Upper lobe of left lung (tissue), 6 donors: ENCODE results near the gene BRAF. TPM values are rescaled to one million over a fixed set of nuclear protein-coding genes. Genes with fewer than 3 reads are reported as not detected.

Source experiments
- ATAC-seq, 2 donors: fragments of 200-7000 bp; cut with Tn5 transposase; one replicate each; pipeline ENCODE4 v1.9.1; 2022; ENCODE audit warnings: mild to moderate bottlenecking in 2 of 2, moderate library complexity in 2 of 2; ENCODE audit not compliant: low FRiP score in 2 of 2
- DNase-seq, 2 donors: peaks; one replicate each; pipeline ENCODE4 v3.0.0-alpha.2; 2019 to 2020
- H3K27ac ChIP-seq, 4 donors: fragments of 200-600 bp; sonication (generic); one replicate each; pipeline ENCODE4 v1.5.1; 2016 to 2019
- H3K27me3 ChIP-seq, 4 donors: fragments of 200-600 bp; sonication (generic); one replicate each; pipeline ENCODE4 v1.5.1; 2017 to 2019
- H3K36me3 ChIP-seq, 4 donors: fragments of 200-600 bp; sonication (generic); one replicate each; pipeline ENCODE4 v1.5.1; 2016 to 2019
- H3K4me1 ChIP-seq, 4 donors: fragments of 200-600 bp; sonication (generic); one replicate each; pipeline ENCODE4 v1.5.1; 2018 to 2019
- H3K4me3 ChIP-seq, 4 donors: fragments of 200-600 bp; sonication (generic); one replicate each; pipeline ENCODE4 v1.5.1; 2017 to 2019; ENCODE audit warnings: mild to moderate bottlenecking in 2 of 4, moderate library complexity in 1 of 4
- H3K9me3 ChIP-seq, 4 donors: fragments of 200-600 bp; sonication (generic); one replicate each; pipeline ENCODE4 v1.5.1; 2018 to 2019
- EP300 ChIP-seq, 4 donors: sonication (generic); formaldehyde crosslinking; IDR thresholded peaks; one replicate each; pipeline ENCODE4 v1.5.1; 2017; ENCODE audit warnings: antibody characterized with exemption in 4 of 4, control low read depth in 2 of 4
- POLR2A ChIP-seq, 4 donors: fragments of 450-650 bp; IDR thresholded peaks; one replicate each; pipeline ENCODE4 v1.5.1; 2016 to 2017; ENCODE audit warnings: antibody characterized with exemption in 4 of 4, mild to moderate bottlenecking in 2 of 4
- POLR2AphosphoS5 ChIP-seq, 2 donors: sonication (generic); formaldehyde crosslinking; IDR thresholded peaks; one replicate each; pipeline ENCODE4 v1.5.1; 2017; ENCODE audit warnings: antibody characterized with exemption in 2 of 2
- WGBS, 2 donors: methylation state at CpG; one replicate each; pipeline ENCODE4 v1.1.5; 2017 to 2018; 5-methylcytosine and 5-hydroxymethylcytosine counted together
- total RNA-seq, 6 donors: library from RNA; depleted of rRNA in 4 of 6; stranded (reverse); fragments of >200 nt in 4 of 6; gene quantifications; one replicate each; pipeline versions ENCODE4 v1.1.0 to v1.2.1, GENCODE V29; 2016 to 2021
- TF ChIP-seq, protein P1 (sequence below), 6 experiments: fragments of 450-650 bp in 4 of 6; fragments of 200-600 bp in 2 of 6; sonication (generic) in 2 of 6; IDR thresholded peaks; one replicate each; pipeline ENCODE4 v1.5.1; 2016 to 2019; ENCODE audit warnings: antibody characterized with exemption in 6 of 6
- donor health status: DM: no; HTN: no; CAD: no; lungs with moderate emphysema.
- donor health status: DM: no; HTN: yes; CAD: no; lungs with severe emphysema.

The BRAF gene
- total RNA-seq, 6 donors from 2014 or later, result 31.1 to 106 (median 46.0) TPM

DNA sequence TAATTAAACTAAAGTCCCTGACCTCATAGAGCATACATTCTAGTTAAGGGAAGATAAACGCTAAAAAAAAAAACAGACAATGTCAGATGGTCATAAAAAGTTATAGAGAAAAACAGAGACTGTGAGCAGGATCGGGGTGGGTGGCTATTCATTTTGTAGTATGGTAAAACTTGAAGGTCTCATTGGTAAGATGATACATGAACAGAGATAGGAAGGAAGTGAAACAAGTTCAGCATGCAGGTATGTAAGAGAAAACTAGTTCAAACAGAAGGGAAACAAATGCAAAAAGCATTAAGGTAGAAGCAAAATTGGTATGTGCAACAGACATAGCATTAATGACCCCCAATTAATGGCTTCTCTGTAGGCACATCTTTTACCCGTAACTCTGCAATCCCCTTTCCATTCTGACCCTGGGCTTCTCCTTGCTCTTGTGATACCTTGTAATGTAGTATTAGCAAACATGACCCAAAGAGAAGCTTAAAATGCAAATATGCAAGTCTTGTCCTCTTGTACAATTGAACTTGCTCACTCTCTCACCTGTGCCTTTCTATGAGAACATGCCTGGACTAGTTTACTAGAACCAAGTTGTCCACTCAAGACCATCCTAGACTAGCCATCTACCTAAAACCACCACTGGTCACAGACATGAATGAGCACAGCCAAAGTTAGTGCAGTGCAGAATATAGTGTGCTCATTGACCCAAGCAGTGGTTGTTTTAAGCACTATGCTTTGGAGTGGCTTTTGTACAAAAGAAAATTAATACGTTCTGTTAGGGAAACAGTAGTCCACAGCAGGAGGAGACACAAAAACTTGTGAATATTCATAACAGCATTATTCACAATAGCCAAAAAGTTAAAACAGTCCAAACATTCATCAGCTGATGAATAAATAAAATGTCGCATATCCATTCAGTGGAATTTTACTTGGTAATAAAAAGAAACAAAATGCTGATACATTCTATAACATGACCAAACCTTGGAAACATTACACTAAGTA lies 57.0 kb downstream of the BRAF start:
- Histone ChIP-seq H3K4me1 (peaks cover 4 to 20% (median 8%) of the 10 kb centered on the region in 4 donors), H3K27ac (no peak overlapping the region), H3K36me3 (no peaks in the 10 kb centered on the region), H3K9me3 (no peaks in the 10 kb centered on the region), H3K27me3 (no peaks in the 10 kb centered on the region), H3K4me3 (no peak overlapping the region)
- ATAC-seq, result no peak
- no peak for DNase-seq
- TF ChIP-seq, protein P1, sequence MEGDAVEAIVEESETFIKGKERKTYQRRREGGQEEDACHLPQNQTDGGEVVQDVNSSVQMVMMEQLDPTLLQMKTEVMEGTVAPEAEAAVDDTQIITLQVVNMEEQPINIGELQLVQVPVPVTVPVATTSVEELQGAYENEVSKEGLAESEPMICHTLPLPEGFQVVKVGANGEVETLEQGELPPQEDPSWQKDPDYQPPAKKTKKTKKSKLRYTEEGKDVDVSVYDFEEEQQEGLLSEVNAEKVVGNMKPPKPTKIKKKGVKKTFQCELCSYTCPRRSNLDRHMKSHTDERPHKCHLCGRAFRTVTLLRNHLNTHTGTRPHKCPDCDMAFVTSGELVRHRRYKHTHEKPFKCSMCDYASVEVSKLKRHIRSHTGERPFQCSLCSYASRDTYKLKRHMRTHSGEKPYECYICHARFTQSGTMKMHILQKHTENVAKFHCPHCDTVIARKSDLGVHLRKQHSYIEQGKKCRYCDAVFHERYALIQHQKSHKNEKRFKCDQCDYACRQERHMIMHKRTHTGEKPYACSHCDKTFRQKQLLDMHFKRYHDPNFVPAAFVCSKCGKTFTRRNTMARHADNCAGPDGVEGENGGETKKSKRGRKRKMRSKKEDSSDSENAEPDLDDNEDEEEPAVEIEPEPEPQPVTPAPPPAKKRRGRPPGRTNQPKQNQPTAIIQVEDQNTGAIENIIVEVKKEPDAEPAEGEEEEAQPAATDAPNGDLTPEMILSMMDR (IDR thresholded peaks at IDR 0.05), result no peak
- TF ChIP-seq EP300 (IDR thresholded peaks at IDR 0.05), result no peak
- no peak for TF ChIP-seq POLR2A (IDR thresholded peaks at IDR 0.05)
- TF ChIP-seq POLR2AphosphoS5 (IDR thresholded peaks at IDR 0.05), result no peak
- WGBS, 2 donors, result 96% methylated on average over 5 of the region's 5 CpGs

DNA sequence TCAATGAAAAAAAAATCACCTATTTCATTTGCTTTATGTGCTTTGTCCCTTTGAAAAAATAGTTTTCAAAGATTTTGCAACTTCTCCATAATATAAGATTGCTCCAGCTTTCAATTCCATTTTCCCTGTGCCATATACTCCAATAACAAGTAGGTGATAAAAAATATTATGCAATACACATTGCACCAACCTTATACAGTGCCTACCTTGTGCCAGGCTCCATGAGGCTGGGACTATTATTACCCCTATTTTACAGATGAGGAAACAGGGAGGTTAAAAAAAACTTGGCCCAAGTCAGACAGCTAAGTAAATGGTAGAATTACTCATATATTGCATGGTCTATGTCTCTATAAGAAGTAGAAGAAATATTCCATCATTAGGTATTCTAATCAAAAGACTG lies 57.8 kb downstream of the BRAF start:
- H3K27me3 ChIP-seq, result no peaks in the 10 kb centered on the region
- ATAC-seq (no peak), DNase-seq (no peak)
- no peaks in the 10 kb centered on the region for H3K9me3 ChIP-seq
- peaks cover 4 to 20% (median 8%) of the 10 kb centered on the region in 4 donors for H3K4me1 ChIP-seq
- no peak overlapping the region for H3K27ac ChIP-seq
- no peaks in the 10 kb centered on the region for H3K36me3 ChIP-seq
- H3K4me3 ChIP-seq, result no peak overlapping the region
- no peak for TF ChIP-seq POLR2A (IDR thresholded peaks at IDR 0.05)

DNA sequence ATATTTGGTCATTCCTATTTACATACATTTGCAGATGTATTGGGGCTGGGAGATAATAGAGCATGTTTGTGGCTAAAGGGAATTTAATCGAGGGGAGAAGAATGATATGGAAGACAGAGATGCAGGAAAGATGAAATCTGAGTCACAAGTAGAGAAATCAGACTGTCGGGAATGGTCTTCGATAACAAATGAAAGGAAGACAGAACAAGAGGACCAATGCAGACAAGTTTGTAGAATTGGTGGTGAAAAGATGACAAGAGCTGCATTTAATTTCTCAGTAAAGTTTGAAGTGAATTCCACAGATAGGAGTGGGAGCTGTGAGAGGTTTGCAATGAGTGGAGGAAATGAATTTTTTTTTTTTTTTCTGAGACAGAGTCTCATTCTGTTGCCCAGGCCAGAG lies 60.0 kb downstream of the BRAF start:
- Histone ChIP-seq H3K4me1 (peaks cover 0 to 1% (median under 1%) of the 10 kb centered on the region in 4 donors), H3K36me3 (no peaks in the 10 kb centered on the region), H3K4me3 (no peak overlapping the region), H3K9me3 (no peaks in the 10 kb centered on the region), H3K27me3 (no peaks in the 10 kb centered on the region), H3K27ac (no peak overlapping the region)
- TF ChIP-seq, protein P1 (IDR thresholded peaks at IDR 0.05), result no peak
- no peak for TF ChIP-seq POLR2A (IDR thresholded peaks at IDR 0.05)
- TF ChIP-seq EP300 (IDR thresholded peaks at IDR 0.05), result no peak
- WGBS, 2 donors, result 95 to 100% methylated on average over 3 of the region's 3 CpGs
- ATAC-seq, result no peak
- DNase-seq, result no peak

DNA sequence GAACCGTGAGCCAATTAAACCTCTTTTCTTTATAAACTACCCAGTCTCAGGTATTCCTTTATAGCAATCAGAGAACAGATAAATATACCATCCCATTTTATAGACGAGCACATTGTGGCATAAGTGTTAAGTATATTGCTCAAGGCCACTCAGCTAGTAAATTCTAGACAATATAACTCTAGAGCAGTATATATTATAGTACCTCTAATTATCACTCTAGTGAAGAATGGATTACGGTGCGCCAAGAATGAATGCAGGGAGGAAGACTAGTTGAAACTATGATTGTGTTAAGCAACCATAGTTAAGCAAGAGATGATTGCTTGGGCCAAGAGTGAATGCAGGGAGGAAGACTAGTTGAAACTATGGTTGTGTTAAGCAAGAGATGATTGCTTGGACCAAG lies 60.9 kb downstream of the BRAF start:
- no peak for TF ChIP-seq EP300 (IDR thresholded peaks at IDR 0.05)
- TF ChIP-seq, protein P1 (IDR thresholded peaks at IDR 0.05), result no peak
- no peak for TF ChIP-seq POLR2AphosphoS5 (IDR thresholded peaks at IDR 0.05)
- TF ChIP-seq POLR2A (IDR thresholded peaks at IDR 0.05), result no peak

DNA sequence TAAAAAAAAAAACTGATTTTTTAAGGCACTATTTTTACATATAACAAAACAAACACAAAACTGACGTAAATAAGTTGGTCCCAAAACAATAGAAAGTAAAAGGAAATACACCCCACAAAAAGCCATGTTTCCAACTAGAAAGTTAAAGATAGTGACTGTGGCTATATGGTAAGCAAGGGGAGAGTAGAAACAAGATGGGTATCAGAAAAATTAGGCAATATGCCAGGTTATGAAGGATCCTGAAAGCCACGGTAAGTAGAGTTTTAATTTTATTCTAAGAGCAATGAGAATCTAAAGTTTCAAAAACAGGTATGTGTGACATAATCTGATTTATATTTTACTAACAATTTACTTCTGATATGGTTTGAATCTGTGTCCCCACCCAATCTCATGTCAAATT lies 61.5 kb downstream of the BRAF start:
- no peak for DNase-seq
- no peak overlapping the region for H3K4me3 ChIP-seq
- 83 to 91% methylated on average over 2 of the region's 2 CpGs for WGBS, 2 donors
- H3K36me3 ChIP-seq, result no peaks in the 10 kb centered on the region
- H3K4me1 ChIP-seq, result no peaks in the 10 kb centered on the region
- no peaks in the 10 kb centered on the region for H3K27me3 ChIP-seq
- no peaks in the 10 kb centered on the region for H3K9me3 ChIP-seq
- TF ChIP-seq POLR2A (IDR thresholded peaks at IDR 0.05) (no peak), EP300 (IDR thresholded peaks at IDR 0.05) (no peak), POLR2AphosphoS5 (IDR thresholded peaks at IDR 0.05) (no peak)
- TF ChIP-seq, protein P1 (IDR thresholded peaks at IDR 0.05), result no peak
- no peak for ATAC-seq
- no peak overlapping the region for H3K27ac ChIP-seq

More for the DNA sequence above, 60.9 kb downstream of the BRAF start:
- H3K36me3 ChIP-seq, result no peaks in the 10 kb centered on the region
- no peaks in the 10 kb centered on the region for H3K27me3 ChIP-seq
- no peak overlapping the region for H3K27ac ChIP-seq
- H3K4me1 ChIP-seq, result no peaks in the 10 kb centered on the region
- ATAC-seq, result no peak
- WGBS, 2 donors, result 91 to 92% methylated on average over 4 of the region's 4 CpGs
- H3K9me3 ChIP-seq, result no peaks in the 10 kb centered on the region
- DNase-seq, result no peak
- no peak overlapping the region for H3K4me3 ChIP-seq
